Stomach (tissue), 9 donors: ENCODE results near the gene ELAVL4. TPM values are rescaled to one million over a fixed set of nuclear protein-coding genes. Genes with fewer than 3 reads are reported as not detected.

Source experiments
- DNase-seq, 2 donors: peaks; one replicate each; pipeline versions ENCODE4 v3.0.0 to v3.0.0-alpha.2; 2013 to 2019
- H3K27ac ChIP-seq, 5 donors: fragments of 200-600 bp in 4 of 5; sonication (generic) in 4 of 5; one replicate each; pipeline ENCODE4 v1.5.1; 2013 to 2019; ENCODE audit warnings: mild to moderate bottlenecking in 1 of 5, moderate library complexity in 1 of 5
- H3K27me3 ChIP-seq, 3 donors: fragments of 200-600 bp; sonication (generic); one replicate each; pipeline ENCODE4 v1.5.1; 2017 to 2019; ENCODE audit warnings: mixed run types in 1 of 3
- H3K36me3 ChIP-seq, 4 donors: fragments of 200-600 bp; sonication (generic); 1 replicate in 3 of 4; 2 replicates in 1 of 4; pipeline ENCODE4 v1.5.1; 2016 to 2019
- H3K4me1 ChIP-seq, 4 donors: fragments of 200-600 bp; sonication (generic); one replicate each; pipeline ENCODE4 v1.5.1; 2016 to 2019
- H3K4me3 ChIP-seq, 4 donors: fragments of 200-600 bp; sonication (generic) in 3 of 4; one replicate each; pipeline ENCODE4 v1.5.1; 2016 to 2019; ENCODE audit warnings: mild to moderate bottlenecking in 1 of 4
- H3K9me3 ChIP-seq, 4 donors: fragments of 200-600 bp; sonication (generic); one replicate each; pipeline ENCODE4 v1.5.1; 2016 to 2019
- CTCF ChIP-seq, 7 experiments: fragments of 450-650 bp in 4 of 7; fragments of 200-600 bp in 3 of 7; sonication (generic) in 3 of 7; IDR thresholded peaks; one replicate each; pipeline ENCODE4 v1.5.1; 2016 to 2019; ENCODE audit warnings: antibody characterized with exemption in 7 of 7, control low read depth in 2 of 7, mild to moderate bottlenecking in 1 of 7
- EP300 ChIP-seq: sonication (generic); formaldehyde crosslinking; IDR thresholded peaks from one replicate; pipeline ENCODE4 v1.6.1; 2017; ENCODE audit warnings: antibody characterized with exemption
- POLR2A ChIP-seq, 4 donors: fragments of 450-650 bp; IDR thresholded peaks; one replicate each; pipeline ENCODE4 v1.6.1; 2016; ENCODE audit warnings: antibody characterized with exemption in 4 of 4, control low read depth in 2 of 4, mild to moderate bottlenecking in 1 of 4, moderate library complexity in 1 of 4
- POLR2AphosphoS5 ChIP-seq, 3 donors: sonication (generic); formaldehyde crosslinking; IDR thresholded peaks; one replicate each; pipeline ENCODE4 v1.6.1; 2016; ENCODE audit warnings: antibody characterized with exemption in 3 of 3
- WGBS, 5 donors: extraction: QIAGEN DNeasy Blood & Tissue Kit in 3 of 5; methylation state at CpG; one replicate each; pipeline versions ENCODE4 v1.1.5 to v1.1.7; 2013 to 2018; 5-methylcytosine and 5-hydroxymethylcytosine counted together
- intact Hi-C: fragments of 100-400 bp; cut with DNase I; formaldehyde crosslinking; loops from one replicate; pipeline ENCODE4 v1.15.1; 2023; ENCODE audit warnings: low total_unique reads
- polyA plus RNA-seq, 3 donors: library from polyadenylated mRNA; stranded (reverse); fragments of 200-250 nt; gene quantifications; one replicate each; pipeline ENCODE4 v1.2.3, GENCODE V29; 2013
- total RNA-seq, 5 donors: library from RNA; depleted of rRNA; stranded (reverse); fragments of >200 nt; gene quantifications; one replicate each; pipeline versions ENCODE4 v1.1.0 to v1.2.3, GENCODE V29; 2014 to 2016
- donor health status: healthy with polysubstance abuse.
- donor health status: Bipolar disorder and iron deficiency.
- donor health status: healthy.

Gene ELAVL4
- total and polyA plus RNA-seq, 8 donors: 0.30 to 4.8 (median 0.31) TPM; not detected in 5

- WGBS, 5 donors: 18 to 46% (median 32%) methylated on average over 2 of the region's 2 CpGs
- intact Hi-C loops: no loop called here
- Histone ChIP-seq H3K9me3 (no peaks in the 10 kb centered on the region), H3K4me3 (no peak overlapping the region), H3K27me3 (peaks cover 0 to 11% (median 0%) of the 10 kb centered on the region in 3 donors), H3K36me3 (no peaks in the 10 kb centered on the region), H3K4me1 (no peaks in the 10 kb centered on the region), H3K27ac (no peak overlapping the region)
- peak in 1 of 2 donors; percentile 20 for DNase-seq
- no peak for TF ChIP-seq CTCF (IDR thresholded peaks at IDR 0.05)
- no peak for TF ChIP-seq POLR2A (IDR thresholded peaks at IDR 0.05)
- no peak for TF ChIP-seq EP300
- no peak for TF ChIP-seq POLR2AphosphoS5 (IDR thresholded peaks at IDR 0.05)
Observed at GRCh38 chr1:50179639-50180038, 70.9 kb downstream of the ELAVL4 start.

- no peak for DNase-seq
- Histone ChIP-seq H3K4me1 (no peaks in the 10 kb centered on the region), H3K36me3 (no peaks in the 10 kb centered on the region), H3K27ac (no peak overlapping the region), H3K27me3 (peaks cover 0 to 11% (median 0%) of the 10 kb centered on the region in 3 donors), H3K4me3 (no peak overlapping the region), H3K9me3 (no peaks in the 10 kb centered on the region)
- no peak for TF ChIP-seq POLR2AphosphoS5 (IDR thresholded peaks at IDR 0.05)
- no peak for TF ChIP-seq EP300
- TF ChIP-seq POLR2A (IDR thresholded peaks at IDR 0.05): no peak
- no peak for TF ChIP-seq CTCF (IDR thresholded peaks at IDR 0.05)
- WGBS, 5 donors: 74 to 85% (median 77%) methylated on average over 1 of the region's 1 CpG
- intact Hi-C loops: no loop called here
Observed at GRCh38 chr1:50180367-50180766, 71.6 kb downstream of the ELAVL4 start.

- intact Hi-C loops: no loop called here
- DNase-seq: peak in 1 of 2 donors; percentile 60
- 17 to 31% (median 29%) methylated on average over 3 of the region's 3 CpGs for WGBS, 5 donors
Observed at GRCh38 chr1:50181027-50181663, 72.4 kb downstream of the ELAVL4 start.

More at GRCh38 chr1:50181027-50181663, 72.4 kb downstream of the ELAVL4 start:
- H3K9me3 ChIP-seq: no peaks in the 10 kb centered on the region
- H3K4me3 ChIP-seq: no peak overlapping the region
- H3K36me3 ChIP-seq: no peaks in the 10 kb centered on the region
- H3K4me1 ChIP-seq: no peaks in the 10 kb centered on the region
- peaks cover 0 to 11% (median 0%) of the 10 kb centered on the region in 3 donors for H3K27me3 ChIP-seq
- no peak for TF ChIP-seq POLR2AphosphoS5 (IDR thresholded peaks at IDR 0.05)
- no peak for TF ChIP-seq CTCF (IDR thresholded peaks at IDR 0.05)
- TF ChIP-seq EP300: no peak
- no peak for TF ChIP-seq POLR2A (IDR thresholded peaks at IDR 0.05)
- no peak overlapping the region for H3K27ac ChIP-seq
